ENCODE measurements around the gene GRK5.
"Not testable (repeated sequence)": the region's sequence is repeated elsewhere in the genome, so short reads cannot be mapped to it uniquely, and the experiment has no call there.

Gene GRK5

DNA sequence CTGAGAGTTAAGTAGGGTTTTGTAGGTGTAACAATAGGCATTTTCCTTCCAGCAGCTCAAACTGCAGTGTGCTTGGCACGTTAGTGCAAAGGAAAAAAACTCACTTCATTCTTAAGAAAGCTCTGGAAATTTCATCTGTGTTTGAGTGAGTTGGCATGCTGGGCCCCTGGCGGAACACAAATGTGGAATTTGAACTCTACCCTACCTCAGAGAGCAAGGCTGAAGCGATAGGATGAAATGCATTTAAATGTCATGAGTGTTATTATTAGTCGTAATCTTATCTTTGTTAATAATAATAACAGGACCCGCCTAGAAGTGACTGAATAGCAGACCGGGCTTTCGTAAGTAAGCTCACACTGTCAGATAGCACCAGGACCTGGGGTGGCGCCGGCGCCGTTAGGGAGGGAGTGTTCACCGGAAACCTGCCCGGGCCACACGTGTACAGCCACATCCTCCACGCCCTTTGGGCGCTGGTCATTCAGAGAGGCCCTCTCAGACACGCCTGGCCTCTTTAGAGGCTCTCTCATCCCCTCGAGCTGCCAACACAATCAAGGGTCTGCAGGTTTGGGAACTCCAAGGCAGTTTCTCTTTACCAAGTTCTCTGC is 63.5 kb downstream of the GRK5 start:
- no peaks in the 10 kb centered on the region for H3K27me3 ChIP-seq (ENCODE audit: low read depth)
- H3K9me3 ChIP-seq, result no peaks in the 10 kb centered on the region
- no peaks in the 10 kb centered on the region for H3K36me3 ChIP-seq (replicated peaks)
- DNase-seq (ENCODE audit: low spot score in 2 of 2), result peak in 1 of 2 experiments; percentile 33
- in situ Hi-C loops (cut with MboI; ENCODE audit: low sequenced_read_pairs), result no loop called here
- no peak overlapping the region for H3K4me3 ChIP-seq
- H3K4me1 ChIP-seq, result peaks cover 8% of the 10 kb centered on the region

DNA sequence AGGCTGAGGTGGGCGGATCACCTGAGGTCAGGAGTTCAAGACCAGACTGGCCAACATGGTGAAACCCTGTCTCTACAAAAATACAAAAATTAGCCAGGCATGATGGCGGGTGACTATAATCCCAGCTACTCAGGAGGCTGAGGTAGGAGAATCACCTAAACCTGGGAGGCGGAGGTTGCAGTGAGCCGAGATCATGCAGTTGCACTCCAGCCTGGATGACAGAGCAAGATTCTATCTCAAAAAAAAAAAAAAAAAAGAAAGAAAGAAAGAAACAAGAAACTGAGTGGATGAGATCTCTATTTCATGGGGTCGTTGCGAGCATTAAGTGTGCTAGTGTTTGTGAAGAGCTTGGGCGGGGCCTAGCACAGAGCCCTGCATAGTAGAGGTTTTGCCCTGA is 65.0 kb downstream of the GRK5 start:
- H3K4me1 ChIP-seq, result not testable (repeated sequence)

DNA sequence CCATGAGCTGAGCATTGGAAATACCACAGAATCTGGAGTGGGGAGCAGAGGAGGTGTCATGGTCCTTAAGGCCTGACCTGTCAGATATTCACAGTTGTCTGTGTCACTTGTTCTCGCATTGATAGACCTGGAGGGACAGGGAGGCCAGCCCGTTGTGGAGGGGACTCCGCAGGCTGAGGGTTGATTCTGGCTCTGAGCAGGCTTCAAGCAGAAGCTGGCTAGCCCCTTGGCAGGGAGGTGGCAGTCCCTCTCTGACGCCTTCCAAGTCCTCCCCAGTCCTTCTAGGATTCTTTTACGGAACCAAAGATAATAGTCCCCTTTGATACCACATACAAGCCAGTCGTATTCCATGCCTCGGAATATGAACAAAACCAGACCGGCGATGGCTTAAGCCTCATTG is 65.4 kb downstream of the GRK5 start:
- Histone ChIP-seq H3K4me3 (no peak overlapping the region), H3K4me1 (peaks cover 8% of the 10 kb centered on the region), H3K9me3 (no peaks in the 10 kb centered on the region), H3K36me3 (replicated peaks) (no peaks in the 10 kb centered on the region), H3K27me3 (ENCODE audit: low read depth) (no peaks in the 10 kb centered on the region)
- no peak for DNase-seq (ENCODE audit: low spot score in 2 of 2)
- in situ Hi-C loops (cut with MboI; ENCODE audit: low sequenced_read_pairs), result no loop called here

More for the DNA sequence above, 65.0 kb downstream of the GRK5 start:
- in situ Hi-C loops (cut with MboI; ENCODE audit: low sequenced_read_pairs); H3K36me3 ChIP-seq (replicated peaks); H3K27me3 ChIP-seq (ENCODE audit: low read depth); DNase-seq (ENCODE audit: low spot score in 2 of 2); H3K4me3 ChIP-seq; H3K9me3 ChIP-seq: not testable (repeated sequence)

DNA sequence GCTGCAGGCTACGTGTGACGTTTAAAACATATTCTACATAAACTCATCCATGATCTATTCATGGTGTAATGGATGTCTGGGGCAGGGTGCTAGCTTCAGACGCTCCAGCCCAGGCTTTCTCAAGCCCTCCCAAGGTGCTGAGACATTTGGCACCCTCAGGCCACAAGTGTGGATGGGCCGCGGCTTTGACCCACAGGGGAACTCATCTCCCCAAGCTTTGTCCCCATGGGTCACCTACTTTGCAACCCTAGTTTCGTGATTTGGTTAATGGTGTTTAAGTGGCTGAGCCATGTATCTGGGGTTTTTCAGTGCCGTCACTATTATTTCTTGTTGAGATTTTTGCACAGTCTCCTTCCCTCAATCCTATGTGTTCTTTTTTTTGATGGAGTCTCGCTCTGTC is 66.0 kb downstream of the GRK5 start:
- no peak overlapping the region for H3K4me3 ChIP-seq
- in situ Hi-C loops (cut with MboI; ENCODE audit: low sequenced_read_pairs), result no loop called here
- no peak for DNase-seq (ENCODE audit: low spot score in 2 of 2)
- H3K36me3 ChIP-seq (replicated peaks), result no peaks in the 10 kb centered on the region
- peaks cover 8% of the 10 kb centered on the region for H3K4me1 ChIP-seq
- H3K27me3 ChIP-seq (ENCODE audit: low read depth), result no peaks in the 10 kb centered on the region
- H3K9me3 ChIP-seq, result no peaks in the 10 kb centered on the region

DNA sequence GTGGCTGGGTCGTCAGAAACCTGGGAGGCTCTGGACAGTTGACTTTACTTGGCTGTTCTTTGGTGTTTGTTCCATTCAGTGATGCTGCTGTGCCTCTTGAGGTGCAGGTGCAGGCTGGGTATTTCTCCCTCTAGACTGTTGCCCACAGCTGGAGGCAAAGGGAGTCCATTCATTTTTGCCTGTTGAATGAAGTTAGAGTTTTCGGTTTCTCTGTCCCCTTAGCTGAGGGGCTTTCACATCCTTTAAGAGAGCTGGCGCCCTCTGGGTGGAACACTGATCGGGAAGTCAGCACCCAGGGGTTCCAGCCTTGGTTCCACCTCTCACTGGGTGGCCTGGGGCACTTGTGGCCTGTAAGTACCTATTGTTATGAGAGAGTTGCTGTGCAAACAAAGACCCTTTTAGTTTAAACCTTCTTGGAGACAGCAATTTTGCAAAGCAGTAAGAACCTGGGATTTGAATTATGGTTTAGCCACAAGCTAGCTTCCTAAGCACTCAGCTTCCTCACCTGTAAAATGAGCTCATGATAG is 67.2 kb downstream of the GRK5 start:
- no peaks in the 10 kb centered on the region for H3K36me3 ChIP-seq (replicated peaks)
- no peaks in the 10 kb centered on the region for H3K9me3 ChIP-seq
- H3K27me3 ChIP-seq (ENCODE audit: low read depth), result no peaks in the 10 kb centered on the region
- H3K4me3 ChIP-seq, result no peak overlapping the region
- no peak for DNase-seq (ENCODE audit: low spot score in 2 of 2)
- in situ Hi-C loops (cut with MboI; ENCODE audit: low sequenced_read_pairs), result no loop called here
- peaks cover 8% of the 10 kb centered on the region for H3K4me1 ChIP-seq

DNA sequence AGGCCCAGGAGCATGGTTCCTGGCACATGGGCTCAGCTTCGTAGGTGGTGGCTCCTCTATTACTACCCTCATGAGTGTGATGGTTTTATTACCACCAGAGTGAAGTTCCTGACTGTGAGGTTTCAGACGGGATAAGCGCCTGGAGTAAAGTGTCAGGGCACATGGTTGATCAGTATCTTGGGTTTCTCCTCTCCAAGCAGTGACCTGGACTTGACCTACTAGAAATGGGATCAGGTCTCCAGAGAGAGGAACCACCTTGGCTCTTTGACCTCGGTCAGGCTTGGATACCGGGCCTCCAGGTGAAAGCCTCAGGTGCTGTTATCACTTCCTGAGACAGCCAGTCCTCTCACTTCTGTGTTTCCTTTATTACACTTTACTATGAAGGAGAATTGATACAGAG is 67.7 kb downstream of the GRK5 start:
- Histone ChIP-seq H3K27me3 (ENCODE audit: low read depth) (no peaks in the 10 kb centered on the region), H3K9me3 (no peaks in the 10 kb centered on the region), H3K36me3 (replicated peaks) (no peaks in the 10 kb centered on the region), H3K4me3 (no peak overlapping the region), H3K4me1 (peaks cover 8% of the 10 kb centered on the region)
- no peak for DNase-seq (ENCODE audit: low spot score in 2 of 2)
- in situ Hi-C loops (cut with MboI; ENCODE audit: low sequenced_read_pairs), result no loop called here

DNA sequence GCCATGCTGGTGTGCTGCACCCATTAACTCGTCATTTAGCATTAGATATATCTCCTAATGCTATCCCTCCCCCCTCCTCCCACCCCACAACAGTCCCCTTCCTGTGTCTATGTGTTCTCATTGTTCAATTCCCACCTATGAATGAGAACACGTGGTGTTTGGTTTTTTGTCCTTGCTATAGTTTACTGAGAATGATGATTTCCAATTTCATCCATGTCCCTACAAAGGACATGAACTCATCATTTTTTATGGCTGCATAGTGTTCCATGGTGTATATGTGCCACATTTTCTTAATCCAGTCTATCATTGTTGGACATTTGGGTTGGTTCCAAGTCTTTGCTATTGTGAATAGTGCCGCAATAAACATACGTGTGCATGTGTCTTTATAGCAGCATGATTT is 68.8 kb downstream of the GRK5 start:
- in situ Hi-C loops (cut with MboI; ENCODE audit: low sequenced_read_pairs); H3K27me3 ChIP-seq (ENCODE audit: low read depth); H3K4me3 ChIP-seq; H3K4me1 ChIP-seq; H3K9me3 ChIP-seq; H3K36me3 ChIP-seq (replicated peaks); DNase-seq (ENCODE audit: low spot score in 2 of 2): not testable (repeated sequence)

DNA sequence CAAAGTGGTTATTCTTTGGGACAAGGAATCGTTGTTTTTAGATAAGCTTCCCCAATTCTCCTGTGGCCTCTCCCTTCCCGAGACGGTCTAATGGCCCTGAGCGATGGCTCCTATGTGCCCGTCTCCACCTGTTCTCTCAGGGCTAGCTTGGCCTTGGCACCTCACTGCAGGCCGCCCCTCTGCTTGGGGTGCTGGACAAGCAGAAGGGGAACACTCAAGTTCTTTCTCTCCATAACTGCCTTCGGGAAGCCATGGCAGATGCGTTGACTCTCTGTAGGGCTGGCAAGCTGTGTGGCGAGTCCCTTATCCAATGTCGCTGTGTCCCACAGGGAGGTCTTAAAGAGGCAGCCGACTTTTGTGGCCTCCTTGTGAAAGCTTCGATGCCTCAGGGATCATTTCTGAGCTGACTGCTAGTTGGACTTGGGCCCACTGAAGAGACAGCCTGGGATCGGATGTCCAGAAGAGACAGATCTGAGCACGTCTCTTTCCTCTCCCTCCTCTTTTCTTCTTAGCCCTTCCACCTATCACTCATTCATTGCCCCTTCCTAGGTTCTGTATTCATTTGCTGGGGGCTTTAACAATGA is 70.8 kb downstream of the GRK5 start:
- in situ Hi-C loops (cut with MboI; ENCODE audit: low sequenced_read_pairs), result no loop called here
- H3K4me3 ChIP-seq, result no peak overlapping the region
- no peaks in the 10 kb centered on the region for H3K27me3 ChIP-seq (ENCODE audit: low read depth)
- H3K4me1 ChIP-seq, result no peaks in the 10 kb centered on the region
- no peak for DNase-seq (ENCODE audit: low spot score in 2 of 2)
- H3K36me3 ChIP-seq (replicated peaks), result no peaks in the 10 kb centered on the region
- H3K9me3 ChIP-seq, result no peaks in the 10 kb centered on the region

DNA sequence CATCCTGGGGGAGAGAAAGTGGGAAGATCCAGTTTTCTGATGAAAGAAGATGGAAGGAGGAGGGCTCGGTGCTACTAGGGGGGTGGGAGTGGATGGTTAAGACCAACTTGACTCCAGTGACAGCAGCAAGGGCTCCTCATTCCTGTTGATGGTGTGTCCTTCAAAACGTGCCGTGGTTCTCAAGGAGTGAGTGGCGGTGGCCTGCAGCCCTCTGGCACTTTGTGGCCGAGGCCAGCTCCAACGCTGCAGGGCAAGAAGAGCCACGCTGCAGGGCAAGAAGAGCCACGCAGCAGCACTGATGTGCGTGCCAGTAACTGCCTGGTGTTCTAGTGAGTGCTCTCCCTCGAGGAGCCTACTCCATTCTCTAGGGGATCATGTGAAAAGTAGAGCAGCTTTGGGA is 72.1 kb downstream of the GRK5 start:
- Histone ChIP-seq H3K36me3 (replicated peaks) (no peaks in the 10 kb centered on the region), H3K4me3 (no peak overlapping the region), H3K27me3 (ENCODE audit: low read depth) (no peaks in the 10 kb centered on the region), H3K9me3 (no peaks in the 10 kb centered on the region), H3K4me1 (no peaks in the 10 kb centered on the region)
- in situ Hi-C loops (cut with MboI; ENCODE audit: low sequenced_read_pairs), result no loop called here
- no peak for DNase-seq (ENCODE audit: low spot score in 2 of 2)

DNA sequence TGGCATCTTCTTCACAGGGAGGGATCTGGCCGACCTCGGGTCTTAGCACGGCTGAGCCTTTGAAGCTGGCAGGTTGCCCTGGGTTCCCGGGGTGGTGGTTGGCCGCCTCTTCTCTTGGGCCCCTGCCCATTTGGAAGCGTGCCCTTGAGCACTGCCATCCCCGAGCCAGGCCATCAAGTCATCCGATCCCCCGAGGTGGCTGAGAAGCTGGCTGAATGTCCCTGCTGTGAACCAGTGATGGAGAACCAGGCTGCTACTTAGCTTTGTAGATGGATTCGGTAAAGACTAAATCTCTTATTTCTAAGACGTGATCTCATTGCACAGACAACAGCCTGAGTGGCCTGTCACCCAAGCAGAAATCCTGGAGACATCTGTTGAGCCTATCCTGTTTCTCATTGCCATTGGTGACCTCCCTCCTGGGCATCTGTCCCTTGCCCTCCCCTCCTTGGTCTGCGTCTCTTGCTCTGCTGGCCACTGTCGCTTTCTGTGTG is 74.3 kb downstream of the GRK5 start:
- no peak for DNase-seq (ENCODE audit: low spot score in 2 of 2)
- in situ Hi-C loops (cut with MboI; ENCODE audit: low sequenced_read_pairs), result no loop called here
- Histone ChIP-seq H3K9me3 (no peaks in the 10 kb centered on the region), H3K36me3 (replicated peaks) (no peaks in the 10 kb centered on the region), H3K27me3 (ENCODE audit: low read depth) (no peaks in the 10 kb centered on the region), H3K4me3 (no peak overlapping the region), H3K4me1 (no peaks in the 10 kb centered on the region)

DNA sequence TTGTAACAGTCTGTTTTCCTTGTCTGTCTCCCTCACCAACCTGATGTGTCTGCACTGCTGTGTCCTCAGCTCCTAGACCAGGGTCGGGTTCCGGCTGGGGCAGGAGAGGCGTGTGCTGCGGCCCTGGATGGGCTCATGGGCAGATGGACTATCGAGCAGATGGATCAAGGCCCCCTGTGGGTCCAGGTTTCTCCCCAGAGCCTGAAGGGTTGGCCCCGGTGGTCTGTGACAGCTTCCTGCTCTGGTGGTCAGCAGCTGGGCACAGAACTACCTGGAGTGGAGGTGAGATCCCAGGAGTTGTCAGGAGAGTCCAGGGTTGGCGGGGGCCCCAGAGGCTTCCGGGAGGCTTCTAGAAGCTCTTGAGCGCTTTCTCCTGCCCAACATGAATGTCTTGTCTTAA is 75.1 kb downstream of the GRK5 start:
- no peaks in the 10 kb centered on the region for H3K4me1 ChIP-seq
- H3K36me3 ChIP-seq (replicated peaks), result no peaks in the 10 kb centered on the region
- in situ Hi-C loops (cut with MboI; ENCODE audit: low sequenced_read_pairs), result no loop called here
- H3K9me3 ChIP-seq, result no peaks in the 10 kb centered on the region
- H3K27me3 ChIP-seq (ENCODE audit: low read depth), result no peaks in the 10 kb centered on the region
- DNase-seq (ENCODE audit: low spot score in 2 of 2), result no peak
- H3K4me3 ChIP-seq, result no peak overlapping the region

DNA sequence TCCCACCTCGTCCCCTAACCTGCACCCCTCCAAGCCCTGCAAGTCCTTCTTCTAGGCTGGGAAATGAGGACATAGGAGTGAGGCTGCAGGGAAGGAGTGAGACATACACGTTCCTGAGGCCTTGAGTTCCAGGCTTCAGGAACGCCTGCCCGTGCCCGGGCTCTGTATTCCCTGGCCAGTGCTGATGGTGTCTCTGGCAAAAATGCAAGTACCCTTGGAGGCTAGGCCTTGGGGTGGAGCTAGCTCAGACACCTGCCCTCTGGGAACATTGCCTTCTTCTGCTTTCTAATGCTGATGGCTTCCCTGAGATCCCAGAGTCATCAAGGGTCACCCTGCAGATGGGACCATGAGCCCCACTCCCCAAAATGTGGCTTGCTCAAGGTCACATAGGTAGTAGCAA is 76.0 kb downstream of the GRK5 start:
- H3K27me3 ChIP-seq (ENCODE audit: low read depth), result no peaks in the 10 kb centered on the region
- no peak for DNase-seq (ENCODE audit: low spot score in 2 of 2)
- in situ Hi-C loops (cut with MboI; ENCODE audit: low sequenced_read_pairs), result no loop called here
- no peak overlapping the region for H3K4me3 ChIP-seq
- H3K36me3 ChIP-seq (replicated peaks), result no peaks in the 10 kb centered on the region
- H3K9me3 ChIP-seq, result no peaks in the 10 kb centered on the region
- H3K4me1 ChIP-seq, result no peaks in the 10 kb centered on the region

DNA sequence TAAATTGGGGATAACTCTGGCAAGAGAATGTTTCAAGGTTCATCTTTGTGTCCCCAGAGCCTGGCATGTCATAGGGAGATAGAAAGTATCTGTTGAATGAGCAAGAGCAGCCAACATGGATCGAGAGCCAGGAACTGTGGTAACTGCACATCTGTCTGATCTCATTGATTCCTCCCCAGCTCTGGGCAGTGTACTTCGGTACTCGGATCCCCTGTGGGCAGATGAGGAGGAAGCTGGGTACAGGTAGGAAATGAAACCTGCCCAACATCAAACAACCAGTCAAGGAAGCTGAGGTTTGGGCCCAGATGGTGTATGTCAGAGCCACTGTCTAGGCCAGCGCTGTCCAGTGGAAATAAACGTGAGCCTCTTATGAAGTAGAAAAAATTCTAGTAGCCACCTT is 76.4 kb downstream of the GRK5 start:
- in situ Hi-C loops (cut with MboI; ENCODE audit: low sequenced_read_pairs), result no loop called here
- no peaks in the 10 kb centered on the region for H3K36me3 ChIP-seq (replicated peaks)
- DNase-seq (ENCODE audit: low spot score in 2 of 2), result no peak
- no peak overlapping the region for H3K4me3 ChIP-seq
- no peaks in the 10 kb centered on the region for H3K4me1 ChIP-seq
- no peaks in the 10 kb centered on the region for H3K9me3 ChIP-seq
- H3K27me3 ChIP-seq (ENCODE audit: low read depth), result no peaks in the 10 kb centered on the region

DNA sequence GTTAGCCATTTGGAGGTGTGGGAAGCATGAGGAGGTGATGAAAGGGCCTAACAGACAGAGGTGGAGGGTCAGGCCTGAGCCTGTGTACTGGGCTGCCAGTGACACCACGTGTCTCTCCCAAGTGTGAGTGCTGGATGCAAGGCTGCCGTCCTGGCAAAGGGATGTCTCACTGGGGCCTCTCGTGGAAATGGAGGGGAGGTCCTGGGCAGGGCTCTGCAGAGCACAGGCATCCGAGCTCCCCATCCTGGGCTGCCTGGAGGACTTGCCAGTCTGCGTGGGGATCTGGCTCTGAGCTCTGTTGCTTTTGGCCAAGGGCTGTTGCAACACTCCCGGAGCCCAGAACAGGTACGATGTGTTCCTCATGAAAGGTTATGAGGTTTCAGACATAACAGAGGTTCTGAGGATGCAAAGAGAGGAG is 77.3 kb downstream of the GRK5 start:
- H3K9me3 ChIP-seq, result no peaks in the 10 kb centered on the region
- no peaks in the 10 kb centered on the region for H3K27me3 ChIP-seq (ENCODE audit: low read depth)
- no peak for DNase-seq (ENCODE audit: low spot score in 2 of 2)
- no peak overlapping the region for H3K4me3 ChIP-seq
- H3K4me1 ChIP-seq, result no peaks in the 10 kb centered on the region
- in situ Hi-C loops (cut with MboI; ENCODE audit: low sequenced_read_pairs), result no loop called here
- no peaks in the 10 kb centered on the region for H3K36me3 ChIP-seq (replicated peaks)
